ENCODE results near the gene RBPJL. TPM values are rescaled to one million over a fixed set of nuclear protein-coding genes. Genes with fewer than 3 reads are reported as not detected.

Gene RBPJL
- total and polyA plus RNA-seq, 2 of the 8 experiments (the other 6 are each of a cell fraction or from before 2014, with no cell fraction given) = 0.67 to 1.3 TPM

DNA sequence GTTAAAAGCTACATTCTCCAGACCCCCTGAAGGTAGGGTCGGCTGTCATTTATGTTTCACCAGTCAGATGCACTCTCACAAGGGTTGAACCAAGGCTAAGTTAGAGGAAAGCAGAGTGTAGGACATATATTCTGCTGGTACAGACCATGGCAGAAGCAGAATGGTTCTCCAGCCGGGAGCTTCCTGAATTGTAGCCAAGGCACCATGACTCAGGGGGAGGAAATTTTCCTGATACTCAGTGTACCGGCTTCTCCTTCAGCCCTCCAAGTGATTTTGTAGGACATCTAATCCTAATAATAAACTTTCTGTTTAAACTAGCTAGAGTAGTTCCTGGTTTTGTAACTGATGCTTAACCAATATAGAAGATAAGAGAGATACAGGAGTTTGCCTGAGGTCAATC, 38.1 kb upstream of the RBPJL start:
- no peak overlapping the region for H3K4me2 ChIP-seq (ENCODE audit: insufficient read depth in 1 of 2, low read depth in 2 of 2, low read length in 2 of 2)
- no peak overlapping the region for H2BK120ac ChIP-seq (replicated peaks; ENCODE audit: low read depth, low read length)
- H3K18ac ChIP-seq (ENCODE audit: extremely low read depth, low read length) = no peak overlapping the region
- no peak overlapping the region for H3K27ac ChIP-seq (ENCODE audit: low read depth, low read length)
- no peak overlapping the region for H3K14ac ChIP-seq (ENCODE audit: insufficient read length)
- no peak overlapping the region for H2AK5ac ChIP-seq (ENCODE audit: low read depth, low read length)
- no peak overlapping the region for H2BK5ac ChIP-seq (ENCODE audit: low read depth, low read length)
- FAIRE-seq = no peak
- H3K9me3 ChIP-seq (ENCODE audit: insufficient read depth in 2 of 2, low read depth in 1 of 2, low read length in 1 of 2) = no peaks in the 10 kb centered on the region
- ChIA-PET CTCF (ENCODE audit: partially characterized antibody) (interaction anchor here (1.2 to 2.1 kb wide), 3 partner anchors 22 to 129 kb away, joined by 5 to 6 read pairs (median 5); no protein-coding TSS in a partner anchor), POLR2A (ENCODE audit: partially characterized antibody) (interaction anchor here (1.1 to 1.6 kb wide), 2 partner anchors 9 to 14 kb away, joined by 3 read pairs; no protein-coding TSS in a partner anchor)
- no peak for DNase-seq (ENCODE audit: low read depth in 1 of 2, low spot score in 2 of 2)
- no peaks in the 10 kb centered on the region for H3K36me3 ChIP-seq (ENCODE audit: control insufficient read depth in 2 of 4, insufficient read depth in 4 of 4, low read length in 3 of 4)
- no peak overlapping the region for H2BK15ac ChIP-seq (ENCODE audit: low read length)
- H3K79me2 ChIP-seq (ENCODE audit: control insufficient read depth in 1 of 2, insufficient read depth in 2 of 2, low read length in 2 of 2) = no peaks in the 10 kb centered on the region
- H3K9ac ChIP-seq (replicated peaks in 1 of 4; ENCODE audit: extremely low read depth in 1 of 4, low read depth in 3 of 4, low read length in 3 of 4) = no peak overlapping the region
- no peaks in the 10 kb centered on the region for H3K27me3 ChIP-seq (replicated peaks in 1 of 4; ENCODE audit: control insufficient read depth in 3 of 4, extremely low read depth in 1 of 4, insufficient read depth in 3 of 4, low read length in 3 of 4)
- peaks cover 0 to 2% (median 0%) of the 10 kb centered on the region in 4 experiments; a peak in 2 of 7 replicates for H3K4me1 ChIP-seq (replicated peaks in 1 of 4; ENCODE audit: control insufficient read depth in 3 of 4, insufficient read depth in 4 of 4, low read length in 3 of 4)
- H4K91ac ChIP-seq (replicated peaks; ENCODE audit: insufficient read length, low read length) = no peak overlapping the region
- no peaks in the 10 kb centered on the region for H3K23me2 ChIP-seq (ENCODE audit: low read depth, low read length)
- no peak overlapping the region for H2AFZ ChIP-seq (ENCODE audit: low read length)
- no peak overlapping the region for H3K23ac ChIP-seq (ENCODE audit: insufficient read length)
- H3K79me1 ChIP-seq (ENCODE audit: low read depth, low read length) = no peaks in the 10 kb centered on the region
- no peak overlapping the region for H2BK20ac ChIP-seq (ENCODE audit: low read length)
- WGBS, 2 experiments (ENCODE audit: extremely low coverage in 1 of 2, insufficient coverage in 1 of 2, insufficient read length in 1 of 2, insufficient replicate concordance in 2 of 2, low coverage in 1 of 2, low lambda C conversion rate in 2 of 2, missing lambda C conversion rate in 1 of 2) = 91% methylated on average over 3 of the region's 3 CpGs; no CpG with 5 or more reads in 1 of the 2 experiments
- no peak overlapping the region for H3K4ac ChIP-seq (replicated peaks; ENCODE audit: insufficient read length, low read depth, low read length)
- no peak overlapping the region for H4K8ac ChIP-seq (ENCODE audit: extremely low read depth, insufficient read depth, low read length)
- no peak overlapping the region for H3K4me3 ChIP-seq (ENCODE audit: extremely low read depth in 1 of 4, insufficient read depth in 2 of 4, low read depth in 3 of 4, low read length in 4 of 4)
- no peaks in the 10 kb centered on the region for H4K20me1 ChIP-seq (replicated peaks in 1 of 2; ENCODE audit: control insufficient read depth in 1 of 2, insufficient read depth in 2 of 2, low read length in 2 of 2)
- H3K56ac ChIP-seq (replicated peaks; ENCODE audit: insufficient read length, low read depth, low read length) = no peak overlapping the region
- no peak overlapping the region for H4K5ac ChIP-seq (ENCODE audit: insufficient read length, low read depth, low read length)
- H2BK12ac ChIP-seq (ENCODE audit: low read depth, low read length) = no peak overlapping the region
- no peak for TF ChIP-seq SP2 (IDR thresholded peaks at IDR 0.05; ENCODE audit: low read length)
- no peak for TF ChIP-seq SIN3A (conservative IDR thresholded peaks at IDR 0.05 in 1 of 2, IDR thresholded peaks at IDR 0.05 in 1 of 2; ENCODE audit: low read depth in 1 of 2, low read length in 2 of 2)
- no peak for TF ChIP-seq CHD1 (IDR thresholded peaks at IDR 0.05; ENCODE audit: low read depth, low read length)
- no peak for TF ChIP-seq RAD21 (IDR thresholded peaks at IDR 0.05 in 1 of 2, conservative IDR thresholded peaks at IDR 0.05 in 1 of 2; ENCODE audit: low read depth in 2 of 2, low read length in 2 of 2)
- TF ChIP-seq BRCA1 (IDR thresholded peaks at IDR 0.05; ENCODE audit: low read depth, low read length) = no peak
- no peak for TF ChIP-seq EP300 (IDR thresholded peaks at IDR 0.05; ENCODE audit: borderline replicate concordance in 1 of 2, low read depth in 2 of 2, low read length in 2 of 2)
- TF ChIP-seq, protein P1, sequence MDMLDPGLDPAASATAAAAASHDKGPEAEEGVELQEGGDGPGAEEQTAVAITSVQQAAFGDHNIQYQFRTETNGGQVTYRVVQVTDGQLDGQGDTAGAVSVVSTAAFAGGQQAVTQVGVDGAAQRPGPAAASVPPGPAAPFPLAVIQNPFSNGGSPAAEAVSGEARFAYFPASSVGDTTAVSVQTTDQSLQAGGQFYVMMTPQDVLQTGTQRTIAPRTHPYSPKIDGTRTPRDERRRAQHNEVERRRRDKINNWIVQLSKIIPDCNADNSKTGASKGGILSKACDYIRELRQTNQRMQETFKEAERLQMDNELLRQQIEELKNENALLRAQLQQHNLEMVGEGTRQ (IDR thresholded peaks at IDR 0.05; ENCODE audit: low read length) = no peak
- TF ChIP-seq, protein P2, sequence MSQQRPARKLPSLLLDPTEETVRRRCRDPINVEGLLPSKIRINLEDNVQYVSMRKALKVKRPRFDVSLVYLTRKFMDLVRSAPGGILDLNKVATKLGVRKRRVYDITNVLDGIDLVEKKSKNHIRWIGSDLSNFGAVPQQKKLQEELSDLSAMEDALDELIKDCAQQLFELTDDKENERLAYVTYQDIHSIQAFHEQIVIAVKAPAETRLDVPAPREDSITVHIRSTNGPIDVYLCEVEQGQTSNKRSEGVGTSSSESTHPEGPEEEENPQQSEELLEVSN (IDR thresholded peaks at IDR 0.05) = no peak
- no peak for TF ChIP-seq RXRA (IDR thresholded peaks at IDR 0.05; ENCODE audit: insufficient read depth, low read depth, low read length)
- TF ChIP-seq EZH2 (IDR thresholded peaks at IDR 0.05; ENCODE audit: low read depth, low read length, severe bottlenecking) = no peak
- TF ChIP-seq TAF1 (IDR thresholded peaks at IDR 0.05; ENCODE audit: low read depth, low read length) = no peak
- TF ChIP-seq SP4 (IDR thresholded peaks at IDR 0.05; ENCODE audit: low read length) = no peak
